HL-60/S4 (cell line): Measurements from ENCODE around the gene KRT83.

Experiments
- in situ Hi-C: fragments of 300-500 bp; cut with MboI; formaldehyde crosslinking; loops from 2 replicates; pipeline ENCODE4 v1.14.3; 2022; ENCODE audit warnings: low sequenced_read_pairs

KRT83 gene

GRCh38 chr12:52320784-52321400 lies at the start of gene KRT83:
Gene KRT83 (minus strand): TSS chr12:52321398. CDS start chr12:52321335, 63 bp downstream.
- in situ Hi-C loops: no loop called here

- in situ Hi-C loops: no loop called here
These were observed 48.6 kb upstream of the KRT83 start for GRCh38 chr12:52369809-52370208.

DNA sequence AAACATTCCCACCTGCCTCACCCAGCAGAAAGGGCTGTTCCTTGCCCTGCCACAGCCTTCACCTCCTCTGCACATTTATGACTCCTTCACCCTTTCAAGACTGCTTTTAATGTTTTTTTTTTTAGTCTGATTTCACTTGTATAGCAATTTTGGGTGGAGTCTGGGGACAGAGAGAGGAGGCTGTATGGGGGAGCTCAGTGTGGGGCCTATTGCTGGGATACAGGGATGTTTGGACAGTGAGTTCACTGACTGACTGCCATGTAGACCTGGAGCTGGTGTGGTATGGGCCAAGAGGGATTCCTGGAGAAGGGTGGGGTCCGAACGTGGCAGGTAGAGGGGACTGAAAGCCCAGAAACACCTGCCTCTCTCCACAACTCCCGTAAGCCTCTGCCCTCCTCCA lies 48.0 kb upstream of the KRT83 start:
- in situ Hi-C loops: no loop called here

DNA sequence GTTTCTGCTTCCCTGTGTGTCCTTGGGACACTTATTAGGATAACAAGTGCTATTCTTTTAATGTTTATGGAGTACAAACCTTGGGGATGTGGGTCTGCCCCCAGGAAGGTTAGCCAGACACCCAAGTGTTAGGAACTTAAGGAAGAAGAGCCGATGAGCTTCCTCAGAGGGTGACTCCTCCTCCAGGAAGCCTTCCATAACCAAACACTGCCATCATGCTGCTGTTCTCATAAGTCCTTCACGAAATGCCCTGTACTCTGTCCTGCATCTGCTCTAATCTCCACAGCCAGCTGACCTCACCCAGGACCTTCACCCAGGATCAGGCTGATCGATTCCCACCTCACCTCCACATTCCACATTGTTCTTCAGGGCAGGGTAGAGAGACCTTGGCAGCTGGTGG lies 47.3 kb upstream of the KRT83 start:
- in situ Hi-C loops: no loop called here

GRCh38 chr12:52367876-52368275 lies 46.7 kb upstream of the KRT83 start:
- in situ Hi-C loops: no loop called here

GRCh38 chr12:52366738-52367485 lies 45.7 kb upstream of the KRT83 start, which contains the start of gene KRT85:
Gene KRT85 (minus strand): TSS chr12:52367481. CDS start chr12:52367405, 76 bp downstream.
- in situ Hi-C loops: no loop called here

GRCh38 chr12:52364901-52365489 lies 43.8 kb upstream of the KRT83 start:
- in situ Hi-C loops: no loop called here

- in situ Hi-C loops: no loop called here
These were observed 42.9 kb upstream of the KRT83 start for GRCh38 chr12:52364061-52364460.

DNA sequence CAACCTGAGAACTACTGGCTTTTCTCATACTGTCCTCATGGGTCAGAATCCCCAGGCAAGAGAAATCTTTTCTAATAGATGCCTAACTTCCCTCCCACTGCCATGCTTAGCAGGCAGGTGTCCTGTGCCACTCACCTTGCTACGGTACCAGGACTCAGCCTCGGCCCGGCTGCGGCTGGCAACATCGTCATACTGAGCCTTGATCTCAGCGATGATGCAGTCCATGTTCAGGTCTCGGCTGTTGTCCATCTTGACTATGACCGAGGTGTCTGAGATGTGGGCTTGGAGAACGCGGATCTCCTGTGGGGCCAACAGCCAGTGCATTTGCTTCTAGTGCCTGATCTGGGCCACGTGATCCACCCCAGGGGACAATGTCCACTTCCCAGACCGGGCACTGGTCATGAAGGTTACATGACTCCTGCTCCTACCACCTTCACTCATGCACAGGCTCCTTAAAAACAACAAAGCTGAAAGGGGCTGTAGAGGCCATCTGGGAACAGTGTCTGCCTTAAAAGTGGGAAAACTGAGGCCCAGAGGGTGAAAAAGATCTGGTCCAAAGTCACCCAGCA lies 42.0 kb upstream of the KRT83 start:
- in situ Hi-C loops: no loop called here

- in situ Hi-C loops: no loop called here
These were observed 41.0 kb upstream of the KRT83 start for GRCh38 chr12:52362118-52362726.

GRCh38 chr12:52361553-52361952 lies 40.4 kb upstream of the KRT83 start:
- in situ Hi-C loops: no loop called here

- in situ Hi-C loops: no loop called here
These were observed 39.6 kb upstream of the KRT83 start for GRCh38 chr12:52360663-52361271.

GRCh38 chr12:52360106-52360662 lies 39.0 kb upstream of the KRT83 start:
- in situ Hi-C loops: no loop called here

DNA sequence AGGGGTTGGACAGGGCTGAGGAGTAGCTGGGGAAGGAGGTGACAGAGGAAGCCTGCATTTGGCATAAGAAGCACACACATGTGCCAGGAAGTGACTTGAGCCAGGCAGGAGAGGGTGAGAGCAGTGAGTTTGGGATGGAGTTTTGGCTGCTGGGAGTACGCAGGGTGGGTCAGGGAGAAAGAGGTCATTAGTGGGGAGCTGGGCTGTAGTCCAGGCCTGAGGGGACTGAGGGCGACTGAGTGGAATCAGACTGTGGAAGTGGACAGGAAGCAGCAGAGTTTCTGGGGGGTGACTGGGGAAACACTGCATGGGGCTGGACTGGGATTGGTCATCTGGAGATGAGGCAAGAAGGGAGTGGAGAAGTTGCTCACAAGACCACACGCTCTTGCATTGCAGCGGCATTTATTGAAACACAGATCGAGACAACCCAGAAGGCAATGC lies 38.4 kb upstream of the KRT83 start:
- in situ Hi-C loops: no loop called here

GRCh38 chr12:52358575-52359350 lies 37.6 kb upstream of the KRT83 start:
- in situ Hi-C loops: no loop called here

DNA sequence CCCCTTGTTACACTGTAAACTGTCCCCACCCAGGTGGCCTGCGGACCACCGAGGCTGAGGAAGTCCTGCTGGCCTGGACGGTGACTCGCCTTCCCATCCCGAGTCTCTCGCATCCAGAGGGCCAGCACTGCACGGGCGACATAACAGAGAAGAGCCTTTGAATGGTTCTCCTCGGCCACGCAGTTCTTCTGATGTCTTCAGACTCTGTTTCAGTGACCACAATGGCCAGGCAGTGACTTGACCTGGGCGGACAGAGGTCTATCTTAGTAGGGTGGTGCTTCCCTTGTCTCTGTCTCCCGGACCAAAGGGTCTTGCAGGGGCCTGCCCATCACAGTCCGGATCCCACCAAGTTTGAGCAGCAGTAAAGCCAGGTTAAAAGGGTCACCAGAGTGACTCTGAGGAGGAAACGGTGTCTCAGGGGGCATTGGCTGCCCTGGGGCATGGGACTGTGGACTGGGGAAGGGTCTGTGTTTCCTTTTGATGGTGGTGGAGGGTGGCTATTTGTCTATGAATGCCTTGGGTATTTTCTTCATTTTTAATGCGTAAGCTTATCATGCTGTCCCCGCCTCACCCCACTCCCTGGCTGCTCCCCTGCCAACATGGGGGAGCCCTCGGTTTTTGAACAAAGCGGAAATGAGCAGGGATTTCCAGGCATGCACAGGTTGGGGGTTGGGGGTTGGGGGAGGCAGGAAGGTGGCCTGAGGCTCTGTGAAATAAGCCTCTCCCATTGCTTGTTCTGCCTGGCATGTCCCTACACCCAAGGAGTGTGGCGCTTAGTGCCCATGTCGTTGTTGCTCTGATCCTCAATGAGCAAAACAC lies 35.8 kb upstream of the KRT83 start:
- in situ Hi-C loops: no loop called here

DNA sequence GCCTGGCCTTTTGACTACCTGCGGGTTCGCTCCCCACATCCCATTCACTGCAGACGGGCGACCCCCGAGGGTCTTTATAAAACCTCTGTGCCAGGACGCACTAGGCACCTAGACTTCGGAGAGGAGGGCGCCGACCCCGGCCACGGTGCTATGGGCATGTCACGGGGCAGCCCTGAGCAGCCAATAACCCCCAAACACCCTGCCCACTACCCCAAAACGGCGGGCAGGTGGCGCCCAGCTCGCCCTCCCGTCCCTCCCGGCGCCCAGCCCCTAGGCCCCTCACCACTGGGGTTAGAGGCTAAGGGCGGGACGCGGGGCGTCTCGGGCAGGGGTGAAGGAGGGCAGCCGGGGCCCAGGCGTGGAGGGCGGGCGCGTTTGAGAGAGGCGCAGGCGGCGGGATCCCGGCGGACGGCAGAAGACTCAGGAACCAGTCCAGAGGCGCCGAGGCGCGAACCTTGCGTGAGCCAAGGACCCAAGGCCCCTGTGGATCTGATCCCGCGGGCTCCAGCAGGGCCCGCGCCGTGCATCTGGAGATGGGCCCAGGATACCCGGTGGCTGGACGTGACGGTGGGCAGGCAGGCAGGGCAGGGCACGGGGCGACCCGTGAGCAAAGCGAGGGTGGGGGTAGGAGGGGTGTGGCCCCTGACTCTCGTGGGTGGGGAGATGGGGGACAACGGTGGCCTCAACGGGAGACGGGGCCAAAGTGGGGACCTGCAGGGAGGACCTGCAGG lies 35.0 kb upstream of the KRT83 start:
- in situ Hi-C loops: no loop called here

DNA sequence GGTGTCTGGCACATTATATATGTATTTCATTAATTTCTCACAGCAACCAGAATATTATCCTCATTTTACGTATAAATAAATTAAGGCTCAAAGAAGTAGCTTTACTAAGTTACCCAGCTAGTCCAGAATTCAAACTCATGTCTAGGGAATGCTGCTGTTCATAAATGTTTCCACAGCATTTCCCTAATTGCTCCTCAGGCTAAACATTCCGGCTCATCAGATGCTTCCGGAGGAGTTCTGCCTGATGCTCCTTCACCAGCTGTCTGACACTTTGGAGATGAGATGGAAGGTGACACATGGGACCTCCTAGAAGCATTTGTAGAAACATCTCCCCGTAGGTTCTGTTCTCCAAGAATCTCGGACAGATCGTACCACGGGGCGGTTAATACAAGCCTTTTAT lies 34.0 kb upstream of the KRT83 start:
- in situ Hi-C loops: no loop called here
